GM18907 (cell line): ENCODE results near the gene BMP7.
"Not testable (repeated sequence)": the region's sequence is repeated elsewhere in the genome, so short reads cannot be mapped to it uniquely, and the experiment has no call there.

ENCODE experiments used
- ATAC-seq: cut with Tn5 transposase; IDR thresholded peaks from one replicate; pipeline ENCODE4 v1.9.1; 2021; ENCODE audit warnings: mild to moderate bottlenecking, moderate library complexity; ENCODE audit not compliant: unreplicated experiment

The BMP7 gene

DNA sequence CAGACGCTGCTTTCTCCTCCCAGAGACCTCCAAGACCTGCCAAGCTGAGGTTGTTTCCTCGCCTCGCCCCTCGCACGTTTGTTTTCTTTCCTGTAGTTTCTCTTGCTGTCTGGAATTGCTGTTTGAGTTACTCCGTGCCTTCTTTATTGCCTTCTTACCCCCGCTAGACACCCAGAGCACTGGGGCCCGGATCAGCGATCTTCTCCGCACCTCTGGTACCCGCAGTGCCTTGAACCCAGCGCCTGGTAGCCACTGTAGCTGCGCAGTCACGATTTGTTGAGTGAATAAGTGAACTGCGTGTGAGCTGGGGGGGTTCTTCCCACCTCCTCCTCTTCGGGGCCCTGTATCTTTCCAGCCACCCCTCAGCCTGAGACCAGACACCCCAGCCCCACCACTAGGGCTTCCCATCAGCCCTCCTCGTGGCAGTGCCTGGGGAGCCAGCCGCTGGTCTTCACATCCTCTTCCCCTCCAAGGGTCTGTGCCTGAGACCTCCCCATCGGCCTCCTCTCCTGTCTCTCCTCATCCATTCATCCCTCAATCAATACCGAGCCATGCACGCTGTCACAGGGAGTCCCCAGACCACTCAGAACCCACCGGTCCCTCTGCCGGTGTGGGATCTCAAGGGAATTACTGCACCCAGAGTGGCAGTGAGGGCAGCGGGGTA is 849 bp upstream of the BMP7 start:
- ATAC-seq: no peak

DNA sequence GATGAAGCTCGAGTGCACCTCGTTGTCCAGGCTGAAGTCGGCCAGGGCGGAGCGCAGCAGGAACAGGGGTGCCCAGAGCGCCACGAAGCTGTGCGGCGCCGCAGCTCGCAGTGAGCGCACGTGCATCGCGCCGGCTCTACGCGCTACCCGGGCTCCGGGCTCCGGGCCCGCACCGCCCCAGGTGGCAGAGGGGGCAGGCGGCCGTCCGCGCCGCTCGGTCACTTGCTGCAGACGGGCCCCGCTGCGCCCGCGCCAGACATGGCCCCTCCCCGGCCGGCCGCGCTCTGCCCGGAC is 497 bp downstream of the BMP7 start:
- ATAC-seq: no peak

DNA sequence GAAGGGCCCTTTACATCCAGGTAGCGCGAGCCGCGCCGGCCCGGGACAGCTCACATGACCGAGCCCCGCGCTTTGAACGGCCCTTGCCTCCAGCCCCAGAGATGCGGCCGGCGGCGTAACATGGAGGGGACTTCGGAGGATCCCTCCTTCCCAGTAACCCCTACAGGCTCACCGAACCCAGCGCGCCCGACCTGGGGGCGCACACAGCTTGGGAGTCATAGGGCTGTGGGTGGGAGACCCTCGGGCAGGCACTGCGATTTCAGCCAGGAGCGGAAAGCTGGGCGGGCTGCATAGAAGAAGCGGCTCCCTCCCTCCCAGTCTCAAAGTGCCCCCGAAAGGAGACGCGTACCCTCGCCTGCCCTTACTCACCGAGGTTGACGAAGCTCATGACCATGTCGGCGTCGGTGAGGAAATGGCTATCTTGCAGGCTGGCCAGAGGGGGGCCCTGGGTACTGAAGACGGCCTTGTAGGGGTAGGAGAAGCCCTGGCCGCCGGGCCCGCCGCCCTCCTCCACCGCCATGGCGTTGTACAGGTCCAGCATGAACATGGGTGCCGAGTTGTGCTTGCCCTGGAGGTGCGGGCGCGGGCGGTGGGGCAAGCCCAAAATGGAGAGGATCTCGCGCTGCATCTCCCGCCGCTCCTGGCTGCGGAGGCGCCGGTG is 975 bp downstream of the BMP7 start:
- no peak for ATAC-seq

DNA sequence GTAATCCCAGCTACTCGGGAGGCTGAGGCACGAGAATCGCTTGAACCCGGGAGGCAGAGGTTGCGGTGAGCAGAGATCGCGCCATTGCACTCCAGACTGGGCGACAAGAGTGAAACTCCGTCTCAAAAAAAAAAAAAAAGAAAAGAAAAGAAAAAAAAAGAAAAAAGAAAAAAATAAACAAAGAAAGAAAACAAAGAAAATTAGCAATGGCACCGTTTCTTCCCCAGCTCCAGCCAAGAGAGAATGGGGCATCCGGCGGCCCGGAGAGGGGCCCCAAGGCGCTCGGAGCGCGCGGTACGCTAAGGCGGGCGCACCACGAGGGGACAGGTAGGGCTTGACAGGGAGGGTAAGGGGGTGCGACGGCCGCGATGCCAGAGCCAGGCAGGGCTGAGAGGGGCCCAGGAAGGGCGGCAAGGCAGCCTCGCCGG is 1.5 kb downstream of the BMP7 start:
- ATAC-seq: not testable (repeated sequence)

DNA sequence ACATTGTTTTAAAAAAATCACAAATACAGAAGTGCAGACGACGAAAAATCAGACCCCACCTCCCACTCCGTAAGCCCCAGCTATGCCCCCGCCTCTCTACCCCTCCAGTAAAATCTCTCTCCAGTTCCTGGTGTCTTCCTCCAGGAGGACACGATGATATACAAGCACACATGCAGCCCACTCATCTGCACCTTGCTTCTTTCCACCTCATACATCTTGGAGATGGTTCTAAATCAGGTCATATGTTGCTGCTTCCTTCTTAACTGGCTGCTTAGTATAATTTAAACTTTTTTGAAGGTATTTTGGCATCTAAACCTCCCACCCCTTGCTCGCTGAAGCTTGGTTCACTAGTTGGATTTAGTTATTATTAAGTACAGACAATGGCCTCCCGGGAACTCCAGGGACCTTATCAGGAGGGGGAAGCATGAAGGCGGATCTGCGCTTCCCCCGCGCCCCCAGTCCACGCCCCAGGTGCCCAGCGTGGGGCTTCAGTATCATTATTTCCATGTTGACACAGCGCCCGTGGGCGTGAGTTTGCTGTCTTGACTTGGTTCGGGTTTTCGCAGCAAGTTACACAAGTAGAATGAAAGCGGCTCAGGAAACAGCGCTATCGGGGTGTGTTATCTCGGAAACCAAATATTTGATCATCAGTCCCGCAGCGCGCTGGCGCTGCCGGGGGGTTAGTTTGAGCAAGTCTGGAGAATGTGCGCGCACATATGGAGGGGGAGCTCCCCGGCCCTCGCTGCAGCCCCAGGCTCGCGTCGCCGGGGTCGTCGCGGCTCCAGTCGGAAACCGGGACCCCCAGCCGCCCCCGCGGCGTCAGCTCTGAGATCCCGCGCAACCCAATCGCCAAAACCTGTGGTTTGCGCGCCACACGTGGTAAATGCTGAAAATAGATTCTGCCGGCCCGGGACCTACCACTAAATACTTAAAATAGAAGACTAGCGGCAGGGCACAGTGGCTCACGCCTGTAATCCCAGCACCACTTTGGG is 2.3 kb downstream of the BMP7 start:
- no peak for ATAC-seq

DNA sequence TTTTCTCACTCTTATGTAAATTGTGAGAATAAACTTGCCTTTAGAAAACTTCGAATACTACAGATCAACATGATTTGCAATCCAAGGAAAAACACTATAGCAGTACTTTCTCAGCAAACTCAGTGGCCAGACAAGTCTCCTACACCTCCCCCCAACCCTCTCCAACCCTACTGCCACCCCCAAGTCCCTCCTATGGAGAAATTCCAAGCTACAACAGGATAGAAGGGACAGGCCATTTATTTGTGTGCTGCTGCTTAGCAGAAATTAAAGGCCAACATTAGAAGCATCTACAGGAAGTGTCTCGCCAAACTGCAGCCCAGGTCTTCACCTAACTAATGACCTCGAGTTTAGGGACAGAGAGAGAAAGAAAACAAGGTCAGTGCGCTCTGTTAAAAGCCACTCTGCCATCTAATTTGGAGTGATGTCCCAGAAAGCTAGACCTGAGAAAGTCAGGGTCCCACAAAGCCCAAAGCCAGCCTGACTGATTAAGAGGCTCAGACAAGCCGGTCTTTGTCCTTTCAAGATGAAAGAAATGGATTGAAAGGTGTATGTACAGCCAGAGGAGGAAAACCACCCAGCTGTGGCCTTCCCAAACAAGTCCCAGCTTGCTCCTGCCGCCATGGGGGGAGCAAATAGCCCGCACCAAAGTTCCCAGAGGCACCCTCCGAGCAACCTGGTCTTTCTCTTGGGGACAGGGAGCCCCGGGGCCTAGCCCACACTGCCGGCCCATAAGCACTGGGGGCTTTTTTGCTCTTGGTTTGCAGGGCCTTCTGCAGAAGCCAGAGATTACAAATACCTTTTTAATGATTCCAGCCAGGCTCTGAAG is 3.4 kb downstream of the BMP7 start:
- ATAC-seq: no peak

DNA sequence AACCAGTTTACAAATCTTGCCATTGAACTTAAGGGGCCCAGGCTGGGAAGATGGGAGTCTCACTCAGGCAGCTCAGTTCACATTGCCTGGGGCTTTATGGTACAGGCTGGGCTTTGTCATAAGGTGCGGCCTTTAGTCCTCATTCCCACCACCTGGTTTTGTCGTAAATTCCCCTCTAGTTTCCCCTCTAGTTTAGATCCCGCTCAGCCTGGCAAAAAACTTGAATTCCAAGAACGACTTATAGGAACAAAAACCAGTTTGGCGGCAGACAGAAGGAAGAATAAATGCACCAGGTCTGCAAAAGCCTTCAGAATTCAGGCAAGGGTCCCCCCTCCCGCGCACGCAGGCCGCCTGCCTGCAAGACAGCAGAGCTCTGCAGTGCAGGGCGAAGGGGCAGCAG is 4.1 kb downstream of the BMP7 start:
- no peak for ATAC-seq

DNA sequence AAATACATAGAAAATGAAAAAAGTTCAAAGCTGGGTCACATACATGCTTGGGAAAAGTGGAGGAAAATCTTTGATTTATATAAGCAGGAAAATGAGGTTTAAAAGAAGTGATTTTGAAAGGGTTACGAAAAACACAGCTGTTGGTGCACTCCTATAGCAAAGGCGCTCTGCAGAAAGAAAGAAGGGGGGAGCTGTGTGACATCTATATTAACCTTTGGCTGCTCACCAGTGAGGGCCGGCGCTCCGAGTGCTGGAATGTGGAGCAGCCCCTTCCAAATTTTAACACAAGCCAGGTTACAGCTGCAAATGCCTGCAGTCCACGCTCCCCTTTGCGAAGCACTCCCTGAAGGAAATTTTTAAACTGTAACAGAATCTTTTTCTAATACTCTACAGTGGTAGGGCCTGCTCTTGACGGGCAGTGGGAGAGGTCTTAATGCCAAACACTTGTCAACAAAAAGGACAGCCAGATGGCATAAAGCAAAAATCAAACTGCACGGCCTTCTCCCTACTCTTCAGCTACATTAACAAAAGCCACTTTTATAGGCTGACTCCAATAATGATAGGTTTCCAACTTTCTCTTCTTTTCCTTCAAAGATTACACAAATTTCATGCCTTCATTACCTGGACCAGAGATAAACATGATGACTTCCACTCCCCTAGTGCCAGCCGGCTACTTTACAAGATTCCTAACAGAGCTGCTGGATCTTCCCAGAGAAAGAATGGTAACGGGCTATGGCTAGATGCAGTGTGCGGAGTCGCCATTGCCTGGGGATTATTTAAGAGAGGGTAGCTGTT is 4.8 kb downstream of the BMP7 start:
- no peak for ATAC-seq

DNA sequence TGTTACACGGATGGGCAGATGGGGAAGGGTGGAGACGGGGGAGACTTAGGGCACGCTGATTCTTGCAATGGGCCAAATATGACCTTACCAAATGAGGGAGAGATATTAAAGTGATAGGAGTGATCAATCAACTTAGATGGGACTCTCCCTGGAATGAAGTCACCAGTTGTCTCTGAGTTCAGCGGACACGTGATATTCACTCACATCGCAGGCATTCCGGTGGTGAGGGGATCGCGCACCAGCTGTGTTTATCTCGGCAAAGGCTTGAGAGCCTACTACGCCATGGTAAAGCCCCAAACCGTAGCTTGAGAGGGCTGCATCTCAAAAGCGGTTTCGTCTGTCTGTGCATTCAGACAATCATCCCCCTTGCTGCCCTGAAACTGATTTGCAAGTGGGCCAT is 5.5 kb downstream of the BMP7 start:
- ATAC-seq: no peak

DNA sequence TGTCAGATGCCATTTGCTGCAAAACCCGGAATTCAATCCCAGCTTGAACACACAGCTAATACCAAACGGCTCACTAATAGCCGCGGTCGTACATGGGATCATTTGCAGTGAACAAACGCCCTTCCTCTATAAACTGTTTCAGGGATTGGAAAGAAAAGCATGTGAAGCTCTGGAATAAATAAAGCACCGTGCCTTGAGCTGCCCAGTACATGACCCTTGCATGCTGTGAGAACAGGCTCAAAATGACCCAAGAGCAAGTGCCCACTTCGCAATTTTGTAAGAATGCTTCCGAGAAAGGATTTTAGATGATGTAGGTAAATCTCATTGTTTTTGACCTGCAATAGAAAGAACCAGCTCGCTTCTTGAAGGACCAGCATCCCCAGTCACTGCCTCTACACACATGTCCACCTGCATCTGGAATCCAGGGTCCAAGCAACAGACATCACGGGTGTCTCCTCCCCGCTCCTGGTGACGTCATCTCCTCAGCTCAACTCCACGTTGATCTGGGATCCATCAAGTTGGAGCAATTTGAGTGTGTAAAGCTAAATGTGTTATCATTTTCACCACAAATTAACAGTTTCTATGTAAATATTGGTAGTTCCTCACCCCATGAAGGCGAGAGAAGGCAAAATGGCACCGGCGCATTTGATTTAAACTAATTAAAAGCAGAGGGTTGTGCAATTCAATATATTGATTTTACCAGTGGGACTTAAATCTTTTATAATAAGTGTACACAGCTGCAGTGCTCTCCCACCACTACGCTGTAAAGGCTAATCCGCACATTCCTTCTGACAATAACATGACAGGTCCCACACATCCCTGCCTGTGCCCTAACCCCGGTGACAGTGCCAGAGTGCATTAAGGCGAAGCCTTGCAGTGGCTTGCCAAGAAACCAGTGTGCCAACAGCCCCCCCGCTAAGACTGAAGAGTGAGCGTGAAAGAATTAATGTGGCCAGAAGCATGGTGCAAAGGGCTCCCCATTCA is 6.2 kb downstream of the BMP7 start:
- no peak for ATAC-seq

DNA sequence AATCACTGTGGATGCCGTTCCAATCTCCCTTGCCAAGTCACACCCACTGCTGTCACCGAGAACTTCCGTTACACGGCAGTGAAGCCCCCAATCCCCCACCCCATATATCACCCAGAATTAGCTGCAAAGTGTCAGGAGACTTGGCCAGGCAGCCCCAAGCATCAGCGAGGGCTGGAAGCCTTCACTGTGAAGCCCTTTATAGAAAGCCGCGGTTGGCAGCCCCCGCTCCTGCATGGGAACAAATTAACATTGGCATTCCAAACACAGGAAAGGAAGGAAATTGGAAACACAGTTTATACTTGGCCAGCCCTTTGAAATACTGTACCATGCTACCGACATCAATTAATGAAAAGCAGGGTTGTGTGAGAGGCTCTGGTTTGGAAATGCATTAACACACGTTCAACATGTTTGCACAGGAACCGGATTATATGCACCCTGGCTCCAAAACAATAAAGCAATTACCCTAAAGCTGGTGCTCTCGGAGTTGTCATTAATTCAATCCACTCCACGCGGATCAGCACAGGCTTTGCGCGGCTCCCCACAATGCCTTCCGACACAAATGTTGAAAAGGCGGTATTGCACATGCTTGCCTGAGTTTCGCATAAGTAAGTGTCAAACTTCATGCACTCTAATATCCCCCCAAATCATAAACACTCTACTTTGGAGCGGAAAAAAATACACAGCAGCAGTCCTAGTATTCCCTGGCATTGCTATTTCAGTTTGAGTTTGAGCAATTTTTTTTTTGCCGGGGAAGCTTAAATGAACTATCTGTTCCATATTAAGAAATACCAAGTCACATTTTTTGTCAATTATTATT is 7.1 kb downstream of the BMP7 start:
- ATAC-seq: no peak

DNA sequence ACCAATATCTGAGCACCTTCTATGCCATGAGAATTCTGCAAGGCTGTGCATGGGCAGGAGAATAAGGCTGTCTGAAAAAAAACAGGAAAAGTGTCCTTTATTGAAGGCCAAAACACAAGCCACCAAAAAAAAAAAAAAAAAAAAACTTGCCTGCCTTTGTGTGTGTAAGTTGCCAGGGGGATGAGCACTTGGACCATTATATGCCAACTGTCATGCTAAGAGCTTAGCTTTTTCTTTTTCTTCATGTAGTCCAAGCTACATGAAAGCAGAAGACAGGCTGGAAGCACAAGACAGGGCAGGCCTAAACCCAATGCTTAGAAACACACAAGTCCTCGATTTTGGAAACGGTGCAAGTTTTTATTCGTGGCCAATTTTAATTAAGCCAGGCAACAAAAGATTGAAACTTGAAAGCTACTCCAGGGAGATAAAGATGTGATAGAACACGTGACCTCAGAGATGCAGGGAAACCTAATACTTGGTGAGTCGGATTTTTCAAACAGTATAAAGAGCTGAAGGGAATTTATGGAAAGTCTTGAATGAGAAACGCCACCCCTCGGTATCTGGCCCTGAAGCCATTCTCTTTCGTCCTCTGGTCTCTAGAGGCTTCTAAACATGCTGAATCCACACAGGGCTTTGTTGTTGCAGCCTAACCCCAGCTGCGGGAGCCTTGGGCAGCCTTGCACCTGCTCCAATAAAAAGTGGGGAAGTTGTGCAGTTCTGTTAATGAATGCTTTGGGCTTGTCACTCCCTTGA is 8.6 kb downstream of the BMP7 start:
- ATAC-seq: no peak

DNA sequence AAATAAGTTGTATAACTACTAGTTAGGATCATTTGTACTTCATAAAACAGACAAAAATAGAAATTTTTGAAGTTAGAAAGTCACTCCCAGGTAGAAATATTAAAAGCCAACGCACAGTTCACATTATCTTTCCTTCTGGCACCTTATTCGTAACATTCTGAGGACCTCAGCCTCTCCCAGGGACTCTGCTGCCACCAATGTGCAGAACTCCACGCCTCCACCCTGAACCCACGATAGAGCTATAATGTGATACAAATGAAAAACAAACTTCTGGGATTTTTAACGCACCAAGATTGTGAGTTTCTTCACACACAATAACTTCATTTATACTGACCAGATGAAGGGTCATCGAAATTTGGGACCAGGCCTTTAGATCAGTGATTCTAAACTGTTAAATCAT is 9.5 kb downstream of the BMP7 start:
- ATAC-seq: no peak

DNA sequence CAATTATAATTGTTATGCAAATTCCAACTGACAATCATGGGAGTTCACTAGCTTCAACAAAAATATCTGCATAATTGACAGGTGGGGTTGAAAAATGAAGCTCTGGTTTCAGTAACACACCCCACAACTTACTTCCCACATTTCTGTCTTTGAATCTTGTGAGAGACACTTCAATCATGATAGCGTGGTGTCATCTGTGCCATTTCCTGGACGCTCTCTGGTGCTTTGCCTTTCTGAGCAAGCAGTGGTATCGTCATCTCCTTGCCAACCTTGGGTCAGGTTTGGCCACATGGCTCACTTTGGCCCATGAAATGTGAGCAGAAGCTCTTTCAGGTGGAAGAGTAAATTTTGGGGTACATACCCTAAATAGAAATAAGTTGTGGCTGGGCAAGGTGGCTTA is 10.2 kb downstream of the BMP7 start:
- ATAC-seq: no peak

DNA sequence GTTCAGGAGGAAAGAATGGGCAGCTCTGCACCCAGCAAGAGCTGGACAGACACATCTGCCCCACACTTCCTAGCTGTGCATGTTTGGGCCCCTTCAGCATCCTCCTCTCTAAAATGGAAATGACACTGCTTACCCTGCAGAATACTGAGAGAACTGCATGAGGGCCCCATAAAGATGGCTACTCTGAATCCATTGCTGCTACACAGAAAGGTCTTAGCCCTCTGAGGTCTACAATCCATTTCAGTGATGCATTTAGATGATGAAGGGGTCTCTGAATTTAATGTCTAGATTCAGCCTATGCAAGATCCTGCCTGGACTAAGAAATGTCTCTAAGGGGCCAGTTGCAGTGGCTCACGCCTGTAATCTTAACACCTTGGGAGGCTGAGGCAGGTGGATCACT is 11.3 kb downstream of the BMP7 start:
- ATAC-seq: no peak

DNA sequence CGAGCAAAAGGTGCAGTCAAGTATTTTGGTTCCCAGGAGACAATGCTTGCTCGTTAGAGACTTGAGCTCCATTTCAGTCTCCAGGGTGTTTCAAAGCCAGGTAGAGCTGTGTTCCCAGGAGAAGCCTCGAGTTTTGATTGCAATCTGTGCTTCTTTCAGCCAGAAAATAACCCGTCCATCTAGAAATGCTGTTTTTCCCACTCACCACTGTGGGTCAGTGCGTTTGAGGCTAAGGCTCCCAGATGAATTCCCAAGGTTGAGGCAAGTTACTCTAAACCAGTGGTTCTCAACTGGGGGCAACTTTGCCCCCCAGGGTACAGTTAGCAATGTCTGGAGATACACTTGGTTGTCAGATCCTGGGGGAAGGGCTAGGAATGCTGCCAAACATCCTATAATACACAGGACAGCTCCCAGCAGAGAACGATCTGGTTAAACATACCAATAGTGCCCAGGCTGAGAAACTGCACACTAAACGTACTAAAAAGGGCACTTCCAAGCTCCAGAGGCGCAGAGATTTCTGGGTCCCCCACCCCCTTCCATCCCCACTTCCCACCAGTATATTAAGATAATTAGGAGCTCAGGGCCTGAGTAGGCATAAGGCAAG is 13.8 kb downstream of the BMP7 start:
- ATAC-seq: no peak

DNA sequence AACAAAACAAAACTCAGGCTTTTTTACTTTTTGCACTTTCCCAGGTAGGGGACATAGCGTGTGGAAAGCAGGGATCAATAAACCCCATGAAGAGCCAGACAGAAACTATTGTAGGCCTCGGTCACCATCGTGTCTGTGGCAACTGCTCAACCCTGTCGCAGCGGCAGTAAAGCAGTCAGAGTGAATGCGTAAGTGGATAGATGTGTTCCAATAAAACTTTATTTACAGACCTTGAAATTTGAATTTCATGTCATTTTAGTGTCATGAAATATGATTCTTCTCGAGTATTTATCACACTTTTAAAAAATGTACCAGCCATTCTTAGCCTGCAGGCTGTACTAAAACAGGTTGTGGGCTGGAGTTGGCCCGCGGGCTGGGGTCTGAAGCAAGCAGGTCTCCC is 14.5 kb downstream of the BMP7 start:
- ATAC-seq: no peak
